Ovary (tissue), 3 donors: ENCODE measurements around the gene PPFIBP2.

Experiments
- CTCF ChIP-seq, 3 donors: fragments of 450-650 bp in 2 of 3; fragments of 200-600 bp in 1 of 3; IDR thresholded peaks; one replicate each; pipeline versions ENCODE4 v1.5.1 to v1.8.0; 2016 to 2022; ENCODE audit warnings: antibody characterized with exemption in 3 of 3, mild to moderate bottlenecking in 1 of 3
- POLR2A ChIP-seq: fragments of 450-650 bp; IDR thresholded peaks from one replicate; pipeline ENCODE4 v1.6.1; 2017; ENCODE audit warnings: antibody characterized with exemption, mild to moderate bottlenecking, moderate library complexity
- donor health status: DM: no; HTN: no; CAD: no.

GRCh38 chr11:7488681-7489080 lies 25.1 kb upstream of the PPFIBP2 start:
- TF ChIP-seq POLR2A (no peak), CTCF (IDR thresholded peaks at IDR 0.05) (no peak)
